GM06990 (cell line): ENCODE data around the gene FBXL13.

Source experiments
- DNase-seq: peaks from one replicate; pipeline ENCODE4 v3.0.0-alpha.2; 2011; ENCODE audit not compliant: insufficient read length; ENCODE audit errors: extremely low read depth
- H3K27me3 ChIP-seq: replicated peaks from 2 replicates; pipeline ENCODE4 v1.6.0; 2011; ENCODE audit warnings: low read length; ENCODE audit not compliant: control insufficient read depth, insufficient read depth
- H3K36me3 ChIP-seq: 2 replicates; pipeline ENCODE4 v1.5.1; 2011; ENCODE audit warnings: low read length; ENCODE audit not compliant: control insufficient read depth, insufficient read depth
- H3K4me3 ChIP-seq: replicated peaks from 2 replicates; pipeline ENCODE4 v1.5.1; 2011; ENCODE audit warnings: low read depth, mild to moderate bottlenecking, control low read depth, low read length
- CTCF ChIP-seq: IDR thresholded peaks from 2 replicates; pipeline ENCODE4 v1.5.1; 2011; ENCODE audit warnings: low read length, control low read depth, mild to moderate bottlenecking, inconsistent platforms; ENCODE audit not compliant: insufficient read depth, poor library complexity, severe bottlenecking

The FBXL13 gene

GRCh38 chr7:102993718-102994029 lies 80.9 kb downstream of the FBXL13 start:
- TF ChIP-seq CTCF, result no peak
- Histone ChIP-seq H3K36me3 (no peaks in the 10 kb centered on the region), H3K27me3 (no peaks in the 10 kb centered on the region; the same call in 1 of the 2 replicates), H3K4me3 (no peak overlapping the region)
- no peak for DNase-seq

GRCh38 chr7:102992938-102993717 lies 81.5 kb downstream of the FBXL13 start:
- no peak for TF ChIP-seq CTCF
- Histone ChIP-seq H3K27me3 (no peaks in the 10 kb centered on the region; the same call in 1 of the 2 replicates), H3K4me3 (no peak overlapping the region), H3K36me3 (no peaks in the 10 kb centered on the region)
- DNase-seq, result no peak

- no peaks in the 10 kb centered on the region; the same call in 1 of the 2 replicates for H3K27me3 ChIP-seq
- no peak for DNase-seq
- H3K36me3 ChIP-seq, result no peaks in the 10 kb centered on the region
- no peak overlapping the region for H3K4me3 ChIP-seq
- TF ChIP-seq CTCF, result no peak
Measured at GRCh38 chr7:102992509-102992937, 82.1 kb downstream of the FBXL13 start.

- H3K4me3 ChIP-seq, result no peak overlapping the region
- TF ChIP-seq CTCF, result no peak
- no peaks in the 10 kb centered on the region; the same call in 1 of the 2 replicates for H3K27me3 ChIP-seq
- no peak for DNase-seq
- H3K36me3 ChIP-seq, result no peaks in the 10 kb centered on the region
Measured at GRCh38 chr7:102991540-102992214, 82.9 kb downstream of the FBXL13 start.

- no peak overlapping the region for H3K4me3 ChIP-seq
- H3K36me3 ChIP-seq, result no peaks in the 10 kb centered on the region
- TF ChIP-seq CTCF, result no peak
- no peaks in the 10 kb centered on the region; the same call in 1 of the 2 replicates for H3K27me3 ChIP-seq
- no peak for DNase-seq
Measured at GRCh38 chr7:102991077-102991539, 83.5 kb downstream of the FBXL13 start.
